ENCODE data around the gene PTPRF.

The PTPRF gene

GRCh38 chr1:43605766-43606165, 75.1 kb downstream of the PTPRF start:
- no peaks in the 10 kb centered on the region for H3K4me1 ChIP-seq
- TF ChIP-seq CTCF (IDR thresholded peaks at IDR 0.05; ENCODE audit: low read depth, low read length), result no peak
- no peaks in the 10 kb centered on the region for H3K36me3 ChIP-seq
- H3K9me3 ChIP-seq, result no peaks in the 10 kb centered on the region
- H3K4me3 ChIP-seq (ENCODE audit: low read depth, low read length), result no peak overlapping the region
- no peak for DNase-seq
- H3K27me3 ChIP-seq, result no peaks in the 10 kb centered on the region

GRCh38 chr1:43606624-43607023, 75.9 kb downstream of the PTPRF start:
- H3K36me3 ChIP-seq, result no peaks in the 10 kb centered on the region
- TF ChIP-seq CTCF (IDR thresholded peaks at IDR 0.05; ENCODE audit: low read depth, low read length), result no peak
- H3K9me3 ChIP-seq, result no peaks in the 10 kb centered on the region
- no peaks in the 10 kb centered on the region for H3K4me1 ChIP-seq
- no peaks in the 10 kb centered on the region for H3K27me3 ChIP-seq
- DNase-seq, result no peak
- no peak overlapping the region for H3K4me3 ChIP-seq (ENCODE audit: low read depth, low read length)

GRCh38 chr1:43608827-43609226, 78.1 kb downstream of the PTPRF start:
- TF ChIP-seq CTCF (IDR thresholded peaks at IDR 0.05; ENCODE audit: low read depth, low read length), result no peak
- no peak overlapping the region for H3K4me3 ChIP-seq (ENCODE audit: low read depth, low read length)
- no peak for DNase-seq
- H3K9me3 ChIP-seq, result no peaks in the 10 kb centered on the region
- H3K4me1 ChIP-seq, result no peaks in the 10 kb centered on the region
- no peaks in the 10 kb centered on the region for H3K27me3 ChIP-seq
- no peaks in the 10 kb centered on the region for H3K36me3 ChIP-seq

- no peaks in the 10 kb centered on the region for H3K36me3 ChIP-seq
These were observed 79.7 kb downstream of the PTPRF start for GRCh38 chr1:43610339-43610738.

GRCh38 chr1:43611950-43612349, 81.3 kb downstream of the PTPRF start:
- H3K4me3 ChIP-seq (ENCODE audit: low read depth, low read length), result no peak overlapping the region
- no peaks in the 10 kb centered on the region for H3K27me3 ChIP-seq
- no peaks in the 10 kb centered on the region for H3K9me3 ChIP-seq
- no peaks in the 10 kb centered on the region for H3K4me1 ChIP-seq
- no peak for TF ChIP-seq CTCF (IDR thresholded peaks at IDR 0.05; ENCODE audit: low read depth, low read length)
- H3K36me3 ChIP-seq, result no peaks in the 10 kb centered on the region
- DNase-seq, result no peak

More at GRCh38 chr1:43610339-43610738, 79.7 kb downstream of the PTPRF start:
- no peak overlapping the region for H3K4me3 ChIP-seq (ENCODE audit: low read depth, low read length)
- TF ChIP-seq CTCF (IDR thresholded peaks at IDR 0.05; ENCODE audit: low read depth, low read length), result no peak
- no peaks in the 10 kb centered on the region for H3K27me3 ChIP-seq
- H3K4me1 ChIP-seq, result no peaks in the 10 kb centered on the region
- DNase-seq, result no peak
- H3K9me3 ChIP-seq, result no peaks in the 10 kb centered on the region

- no peak for DNase-seq
- H3K4me3 ChIP-seq (ENCODE audit: low read depth, low read length), result no peak overlapping the region
- no peaks in the 10 kb centered on the region for H3K36me3 ChIP-seq
- H3K9me3 ChIP-seq, result no peaks in the 10 kb centered on the region
- no peaks in the 10 kb centered on the region for H3K4me1 ChIP-seq
- TF ChIP-seq CTCF (IDR thresholded peaks at IDR 0.05; ENCODE audit: low read depth, low read length), result no peak
- H3K27me3 ChIP-seq, result no peaks in the 10 kb centered on the region
These were observed 81.7 kb downstream of the PTPRF start for GRCh38 chr1:43612406-43612805.

All from BE2C (cell line).